Gastrocnemius medialis (tissue), 4 donors: ENCODE results near the gene SMYD3.

ENCODE experiments used
- POLR2A ChIP-seq, 2 donors: fragments of 450-650 bp; IDR thresholded peaks; one replicate each; pipeline ENCODE4 v1.6.1; 2017; ENCODE audit warnings: antibody characterized with exemption in 2 of 2, mild to moderate bottlenecking in 2 of 2, moderate library complexity in 2 of 2
- TF ChIP-seq, protein P1 (sequence below), 5 experiments: fragments of 450-650 bp in 3 of 5; fragments of 200-600 bp in 2 of 5; sonication (generic) in 2 of 5; IDR thresholded peaks in 4 of 5; conservative IDR thresholded peaks in 1 of 5; 1 replicate in 4 of 5; 2 replicates in 1 of 5; pipeline ENCODE4 v1.5.1; 2016 to 2019; ENCODE audit warnings: antibody characterized with exemption in 5 of 5, mild to moderate bottlenecking in 3 of 5, moderate library complexity in 3 of 5

DNA sequence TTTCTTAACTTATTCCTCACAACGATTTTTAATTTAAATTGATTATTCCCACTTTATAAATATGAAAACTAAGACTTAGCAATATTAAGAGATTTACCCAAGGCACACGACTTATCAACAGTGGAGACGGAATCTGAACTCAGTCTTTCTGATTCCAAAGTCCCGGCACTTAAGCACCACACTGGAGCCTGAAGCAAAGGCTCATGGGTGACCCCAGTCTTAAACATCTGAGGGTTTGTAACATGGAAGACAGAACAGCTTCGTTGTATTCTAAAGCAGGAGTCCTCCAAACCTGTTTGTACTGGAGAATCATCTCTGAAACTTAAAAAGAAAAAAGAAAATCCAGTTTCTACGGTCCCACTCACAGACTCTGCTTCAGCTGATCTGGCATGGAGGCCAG is 519.5 kb downstream of the SMYD3 start:
- TF ChIP-seq, protein P1, sequence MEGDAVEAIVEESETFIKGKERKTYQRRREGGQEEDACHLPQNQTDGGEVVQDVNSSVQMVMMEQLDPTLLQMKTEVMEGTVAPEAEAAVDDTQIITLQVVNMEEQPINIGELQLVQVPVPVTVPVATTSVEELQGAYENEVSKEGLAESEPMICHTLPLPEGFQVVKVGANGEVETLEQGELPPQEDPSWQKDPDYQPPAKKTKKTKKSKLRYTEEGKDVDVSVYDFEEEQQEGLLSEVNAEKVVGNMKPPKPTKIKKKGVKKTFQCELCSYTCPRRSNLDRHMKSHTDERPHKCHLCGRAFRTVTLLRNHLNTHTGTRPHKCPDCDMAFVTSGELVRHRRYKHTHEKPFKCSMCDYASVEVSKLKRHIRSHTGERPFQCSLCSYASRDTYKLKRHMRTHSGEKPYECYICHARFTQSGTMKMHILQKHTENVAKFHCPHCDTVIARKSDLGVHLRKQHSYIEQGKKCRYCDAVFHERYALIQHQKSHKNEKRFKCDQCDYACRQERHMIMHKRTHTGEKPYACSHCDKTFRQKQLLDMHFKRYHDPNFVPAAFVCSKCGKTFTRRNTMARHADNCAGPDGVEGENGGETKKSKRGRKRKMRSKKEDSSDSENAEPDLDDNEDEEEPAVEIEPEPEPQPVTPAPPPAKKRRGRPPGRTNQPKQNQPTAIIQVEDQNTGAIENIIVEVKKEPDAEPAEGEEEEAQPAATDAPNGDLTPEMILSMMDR (IDR thresholded peaks at IDR 0.05 in 4 of 5, conservative IDR thresholded peaks at IDR 0.05 in 1 of 5): no peak
- no peak for TF ChIP-seq POLR2A (IDR thresholded peaks at IDR 0.05)
